Epithelial cell of esophagus (primary cell): Measurements from ENCODE around the gene OSBPL10.
"Not testable (repeated sequence)": the region's sequence is repeated elsewhere in the genome, so short reads cannot be mapped to it uniquely, and the experiment has no call there.

ENCODE experiments used
- DNase-seq: peaks from one replicate; pipeline ENCODE4 v3.0.0; 2010; ENCODE audit warnings: low read depth
- H3K4me3 ChIP-seq: 2 replicates; pipeline ENCODE4 v1.5.1; 2011; ENCODE audit warnings: mild to moderate bottlenecking, low read length, control low read depth
- TF ChIP-seq, protein P1 (sequence below): IDR thresholded peaks from 2 replicates; pipeline ENCODE4 v1.5.1; 2011; ENCODE audit warnings: low read depth, mild to moderate bottlenecking, low read length, control low read depth, inconsistent platforms; ENCODE audit not compliant: insufficient read depth; ENCODE audit errors: missing control alignments

Gene OSBPL10

DNA sequence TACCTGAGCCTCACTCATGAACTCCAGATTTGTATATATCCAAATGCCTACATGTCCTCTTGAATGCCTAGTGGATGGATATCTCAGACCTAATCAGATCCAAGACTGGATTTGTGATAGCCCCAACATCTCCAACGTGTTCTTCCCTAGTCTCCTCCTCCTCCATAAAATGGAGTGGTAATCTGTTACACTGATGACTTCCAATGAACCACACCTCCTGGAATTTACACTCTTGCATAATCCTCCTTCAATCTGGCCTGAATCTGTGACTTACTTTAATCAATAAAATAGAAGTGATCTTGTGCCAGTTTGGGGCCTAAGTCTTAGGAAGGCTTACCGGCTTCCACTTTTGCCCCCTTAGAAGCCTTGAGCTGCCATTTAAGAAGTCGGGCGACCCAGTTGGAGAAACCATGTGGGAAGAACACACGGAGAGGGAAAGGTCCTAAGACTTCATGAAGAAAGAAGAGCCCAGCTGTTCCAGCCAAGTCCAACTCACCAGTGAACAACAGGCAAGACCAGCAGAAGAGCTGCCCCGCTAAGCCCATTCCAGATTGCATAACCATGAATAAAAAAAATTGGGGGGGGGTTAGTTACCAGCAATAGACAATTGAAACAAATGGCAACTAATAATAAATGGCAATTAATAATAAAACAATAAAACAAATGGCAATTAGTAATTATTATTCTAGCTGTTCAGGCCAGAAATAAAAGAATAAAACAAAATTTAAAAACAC, 284.1 kb downstream of the OSBPL10 start:
- TF ChIP-seq, protein P1, sequence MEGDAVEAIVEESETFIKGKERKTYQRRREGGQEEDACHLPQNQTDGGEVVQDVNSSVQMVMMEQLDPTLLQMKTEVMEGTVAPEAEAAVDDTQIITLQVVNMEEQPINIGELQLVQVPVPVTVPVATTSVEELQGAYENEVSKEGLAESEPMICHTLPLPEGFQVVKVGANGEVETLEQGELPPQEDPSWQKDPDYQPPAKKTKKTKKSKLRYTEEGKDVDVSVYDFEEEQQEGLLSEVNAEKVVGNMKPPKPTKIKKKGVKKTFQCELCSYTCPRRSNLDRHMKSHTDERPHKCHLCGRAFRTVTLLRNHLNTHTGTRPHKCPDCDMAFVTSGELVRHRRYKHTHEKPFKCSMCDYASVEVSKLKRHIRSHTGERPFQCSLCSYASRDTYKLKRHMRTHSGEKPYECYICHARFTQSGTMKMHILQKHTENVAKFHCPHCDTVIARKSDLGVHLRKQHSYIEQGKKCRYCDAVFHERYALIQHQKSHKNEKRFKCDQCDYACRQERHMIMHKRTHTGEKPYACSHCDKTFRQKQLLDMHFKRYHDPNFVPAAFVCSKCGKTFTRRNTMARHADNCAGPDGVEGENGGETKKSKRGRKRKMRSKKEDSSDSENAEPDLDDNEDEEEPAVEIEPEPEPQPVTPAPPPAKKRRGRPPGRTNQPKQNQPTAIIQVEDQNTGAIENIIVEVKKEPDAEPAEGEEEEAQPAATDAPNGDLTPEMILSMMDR = no peak
- DNase-seq = no peak

DNA sequence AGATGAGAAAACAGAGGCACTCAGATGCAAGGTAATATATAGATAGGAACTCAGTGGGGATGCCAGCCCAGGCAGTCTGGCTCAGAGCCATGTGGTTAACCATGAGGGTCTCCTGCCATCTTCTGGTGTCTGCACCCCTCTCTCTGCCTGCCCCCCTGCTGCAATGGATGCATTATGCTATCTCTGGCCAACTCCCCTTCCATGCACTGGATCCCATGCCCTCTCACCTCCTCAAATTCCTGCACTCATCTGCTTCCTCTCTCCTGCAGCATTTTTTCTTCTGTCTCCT, 285.1 kb downstream of the OSBPL10 start:
- DNase-seq = no peak
- TF ChIP-seq, protein P1 = no peak
- H3K4me3 ChIP-seq = no peak overlapping the region

More for the DNA sequence above, 284.1 kb downstream of the OSBPL10 start:
- no peak overlapping the region for H3K4me3 ChIP-seq

DNA sequence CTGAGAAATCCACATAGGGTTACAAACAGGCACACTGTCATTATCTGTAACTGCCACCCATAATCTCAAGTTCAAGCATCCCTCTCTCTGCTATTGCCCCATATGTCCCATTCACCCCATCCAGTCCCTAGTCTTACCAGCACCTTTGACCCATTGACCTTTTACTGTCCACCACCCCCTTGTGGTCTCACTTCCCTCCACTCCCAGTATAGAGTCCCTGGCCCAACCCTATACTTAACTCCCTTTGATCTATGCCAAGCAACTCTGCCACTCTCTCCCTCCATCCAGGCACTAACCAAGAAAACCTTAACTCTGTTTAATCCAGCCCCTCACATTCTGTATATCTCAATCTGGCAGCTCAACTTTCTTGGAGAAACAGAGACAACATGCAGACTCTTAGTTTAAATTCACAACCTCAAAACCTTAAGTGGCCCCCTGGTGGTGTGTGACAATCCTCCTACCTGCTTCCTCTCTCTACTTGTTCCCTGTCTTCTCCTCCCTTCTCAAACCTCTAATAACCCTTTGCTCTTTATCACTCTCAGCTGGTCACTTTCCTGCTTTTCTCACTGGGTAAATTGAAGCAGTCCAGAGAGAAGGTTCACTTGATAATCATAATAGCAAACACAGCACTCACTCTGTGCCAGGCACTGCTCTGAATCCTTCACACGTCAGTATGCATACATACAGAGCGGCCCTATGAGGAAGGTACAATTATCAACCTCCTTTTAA, 285.6 kb downstream of the OSBPL10 start:
- no peak overlapping the region for H3K4me3 ChIP-seq
- DNase-seq = peak; percentile 17
- TF ChIP-seq, protein P1 = no peak

DNA sequence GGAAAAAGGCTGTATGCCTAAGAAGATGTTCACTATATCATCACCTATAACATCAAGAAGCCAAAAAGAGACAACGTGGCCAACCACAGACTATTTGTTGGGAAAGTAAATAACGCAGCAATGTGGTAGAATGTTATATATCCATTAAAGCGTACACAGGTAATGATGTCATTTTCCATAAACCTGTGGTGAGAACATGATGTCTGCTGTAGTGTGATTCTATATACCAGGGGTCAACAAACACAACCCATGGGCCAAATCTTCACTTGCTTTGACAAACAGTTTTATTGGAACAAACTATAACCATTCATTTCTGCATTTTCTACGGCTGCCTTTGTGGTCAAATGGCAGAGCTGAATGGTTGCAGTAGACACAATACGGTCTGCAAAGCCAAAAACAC, 287.7 kb downstream of the OSBPL10 start:
- no peak for DNase-seq
- no peak overlapping the region for H3K4me3 ChIP-seq
- TF ChIP-seq, protein P1 = no peak

DNA sequence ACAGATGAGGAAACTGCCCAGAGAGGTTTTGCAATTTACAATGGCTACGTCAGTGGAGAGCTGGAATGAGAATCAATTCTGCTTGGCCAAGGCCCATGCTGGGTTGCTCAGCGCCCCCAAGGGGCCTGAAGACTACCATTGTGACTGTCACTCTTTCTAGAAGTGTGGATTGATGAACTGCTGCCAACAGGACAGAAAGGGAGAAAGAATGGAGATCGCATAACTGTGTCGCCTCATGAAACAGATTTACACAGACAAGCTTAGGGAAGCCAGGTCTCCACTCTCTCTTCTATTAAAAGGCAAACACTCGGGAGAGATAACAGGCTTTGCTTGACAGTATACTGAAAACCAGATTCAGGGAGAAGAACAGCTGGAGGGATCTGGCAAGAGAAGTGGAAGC, 288.3 kb downstream of the OSBPL10 start:
- TF ChIP-seq, protein P1 = no peak
- H3K4me3 ChIP-seq = no peak overlapping the region
- no peak for DNase-seq

DNA sequence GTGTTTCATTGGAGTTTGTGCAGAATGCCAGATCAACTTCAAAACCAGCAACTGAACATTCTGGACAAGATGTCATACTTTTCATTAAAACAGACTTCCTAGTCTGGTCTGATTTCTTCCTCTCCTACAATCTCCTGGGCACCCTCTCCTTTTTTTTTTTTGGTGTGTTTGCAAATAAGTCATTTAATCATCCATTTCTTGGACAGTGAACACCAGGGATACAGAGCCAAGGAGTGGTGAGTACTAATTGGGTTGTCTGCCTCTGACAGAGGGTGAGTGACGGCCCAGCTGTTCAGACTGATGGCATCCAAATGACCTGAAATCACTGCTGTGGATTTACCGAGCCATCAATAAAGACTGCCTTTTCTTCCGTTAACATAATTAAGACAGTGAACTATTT, 290.3 kb downstream of the OSBPL10 start:
- no peak overlapping the region for H3K4me3 ChIP-seq
- TF ChIP-seq, protein P1 = no peak
- DNase-seq = no peak

DNA sequence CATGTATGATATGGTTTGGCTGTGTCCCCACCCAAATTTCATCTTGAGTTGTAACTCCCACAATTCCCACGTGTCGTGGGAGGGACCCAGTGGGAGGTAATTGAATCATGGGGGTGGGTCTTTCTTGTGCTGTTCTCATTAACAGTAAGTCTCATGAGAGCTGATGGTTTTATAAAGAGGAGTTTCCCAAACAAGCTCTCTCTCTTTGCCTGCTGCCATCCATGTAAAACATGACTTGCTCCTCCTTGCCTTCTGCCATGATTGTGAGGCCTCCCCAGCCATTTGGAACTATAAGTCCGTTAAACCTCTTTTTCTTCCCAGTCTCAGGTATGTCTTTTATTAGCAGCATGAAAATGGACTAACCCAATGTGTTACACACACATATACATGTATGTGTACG, 291.5 kb downstream of the OSBPL10 start:
- not testable (repeated sequence) for DNase-seq, H3K4me3 ChIP-seq
